Measurements from ENCODE around the gene TMEM18. TPM values are rescaled to one million over a fixed set of nuclear protein-coding genes. Genes with fewer than 3 reads are reported as not detected.

TMEM18 gene
- polyA plus RNA-seq, 1 of the 3 experiments (the other 2 are of a cell fraction) = 29.3 TPM

- no peaks in the 10 kb centered on the region for H3K4me1 ChIP-seq (ENCODE audit: control insufficient read depth in 1 of 2, insufficient read depth in 2 of 2, low read depth in 1 of 2, low read length in 1 of 2)
- ChIA-PET POLR2A (no interaction called here), CTCF (interaction anchor here (0.8 to 2.5 kb wide), 9 partner anchors 14 to 884 kb away, joined by 3 to 21 read pairs (median 5); no protein-coding TSS in a partner anchor)
- H3K9me2 ChIP-seq = no peaks in the 10 kb centered on the region
- no peaks in the 10 kb centered on the region for H3K9me3 ChIP-seq
- no peak overlapping the region for H3K27ac ChIP-seq (ENCODE audit: low read depth in 2 of 2, low read length in 1 of 2)
- no peaks in the 10 kb centered on the region for H4K20me1 ChIP-seq (ENCODE audit: insufficient read depth)
- no peak overlapping the region for H3K4me2 ChIP-seq
- H3K27me3 ChIP-seq (ENCODE audit: insufficient read depth) = no peaks in the 10 kb centered on the region
- 93% methylated on average over 15 of the region's 15 CpGs for WGBS (ENCODE audit: low lambda C conversion rate)
- DNase-seq = no peak
- H3K79me2 ChIP-seq (ENCODE audit: insufficient read depth) = peaks cover 5% of the 10 kb centered on the region; the same call in 1 of the 2 replicates
- no peak overlapping the region for H2AFZ ChIP-seq (ENCODE audit: low read depth)
- peaks cover 53 to 68% of the 10 kb centered on the region in 2 experiments for H3K36me3 ChIP-seq (replicated peaks in 1 of 2; ENCODE audit: control insufficient read depth in 1 of 2, insufficient read depth in 2 of 2, low read length in 1 of 2)
- no peak overlapping the region for H3K9ac ChIP-seq
- H3K4me3 ChIP-seq (ENCODE audit: low read depth in 2 of 2, low read length in 1 of 2) = no peak overlapping the region; a peak in 1 of 4 replicates
- H3F3A ChIP-seq (replicated peaks; ENCODE audit: insufficient read depth) = no peaks in the 10 kb centered on the region
- TF ChIP-seq YY1 (IDR thresholded peaks at IDR 0.05; ENCODE audit: low read depth) (no peak), IRF3 (IDR thresholded peaks at IDR 0.05; ENCODE audit: low read depth, low read length) (no peak), ZBTB33 (IDR thresholded peaks at IDR 0.05; ENCODE audit: borderline replicate concordance, low read depth) (no peak), RCOR1 (IDR thresholded peaks at IDR 0.05; ENCODE audit: low read length) (no peak), EZH2phosphoT487 (IDR thresholded peaks at IDR 0.05; ENCODE audit: borderline replicate concordance, low read depth) (no peak), RAD21 (IDR thresholded peaks at IDR 0.05; ENCODE audit: low read length) (no peak), USF1 (IDR thresholded peaks at IDR 0.05; ENCODE audit: borderline replicate concordance, low read depth) (no peak), REST (IDR thresholded peaks at IDR 0.05; ENCODE audit: low read depth, low read length) (no peak), NRF1 (IDR thresholded peaks at IDR 0.05; ENCODE audit: low read depth, low read length) (no peak), PBX3 (IDR thresholded peaks at IDR 0.05) (no peak), GATA2 (CRISPR knock-in tag; IDR thresholded peaks at IDR 0.05) (no peak)
Measured at GRCh38 chr2:666441-666840, 10.8 kb downstream of the TMEM18 start.

Measured in SK-N-SH (cell line).